Endothelial cell of umbilical vein (primary cell): Measurements from ENCODE around the gene CS. TPM values are rescaled to one million over a fixed set of nuclear protein-coding genes. Genes with fewer than 3 reads are reported as not detected.

Experiments used
- BruUV-seq: library from RNA; stranded (reverse); fragments of 400-500 nt; replicated peaks from 2 replicates; lab custom pipeline; 2021; lab: Mats Ljungman, UMichigan
- CTCF ChIA-PET: fragments of 300-600, 350-600 bp; sonication (Branson Sonifier 250); formaldehyde crosslinking; loops from one replicate; lab custom pipeline; 2021; ENCODE audit warnings: antibody characterized with exemption, inconsistent platforms; lab: Charles Lee
- POLR2A ChIA-PET: fragments of 300-600, 350-600 bp; sonication (Branson Sonifier 250); formaldehyde crosslinking; loops from one replicate; lab custom pipeline; 2021; ENCODE audit warnings: antibody characterized with exemption, inconsistent platforms; lab: Charles Lee
- DNase-seq: peaks from one replicate; pipeline ENCODE4 v3.0.0-alpha.2; 2011; ENCODE audit warnings: low read depth, low spot score
- FAIRE-seq: peaks from 2 replicates; lab custom pipeline; 2011; peaks lifted over from hg19 to GRCh38; lab: Jason Lieb, UNC
- H2AFZ ChIP-seq: 2 replicates; pipeline ENCODE4 v1.6.0; 2012; ENCODE audit warnings: low read depth, low read length, control low read depth, inconsistent platforms
- H3K27ac ChIP-seq: 2 replicates; pipeline ENCODE4 v1.5.1; 2011; ENCODE audit warnings: low read depth, mild to moderate bottlenecking, control low read depth, low read length, moderate library complexity; ENCODE audit not compliant: insufficient read depth
- H3K27me3 ChIP-seq, 2 experiments: 2 replicates each; pipeline versions ENCODE4 v1.6.0 to v1.6.1; 2011; ENCODE audit warnings: low read length in 2 of 2, mixed read lengths in 1 of 2; ENCODE audit not compliant: control insufficient read depth in 2 of 2, insufficient read depth in 2 of 2
- H3K36me3 ChIP-seq, 2 experiments: 2 replicates in 1 of 2; 3 replicates in 1 of 2; pipeline ENCODE4 v1.5.1; 2011; ENCODE audit warnings: low read length in 2 of 2, mild to moderate bottlenecking in 1 of 2, moderate library complexity in 1 of 2; ENCODE audit not compliant: control insufficient read depth in 2 of 2, insufficient read depth in 2 of 2; ENCODE audit errors: extremely low read depth in 1 of 2
- H3K4me1 ChIP-seq: 3 replicates; pipeline ENCODE4 v1.5.1; 2011; ENCODE audit warnings: mild to moderate bottlenecking, low read length; ENCODE audit not compliant: control insufficient read depth, insufficient read depth; ENCODE audit errors: extremely low read depth
- H3K4me2 ChIP-seq: 2 replicates; pipeline ENCODE4 v1.6.1; 2011; ENCODE audit warnings: low read length, control low read depth, mixed read lengths; ENCODE audit not compliant: insufficient read depth
- H3K4me3 ChIP-seq, 3 experiments: fragments of 200-600 bp in 1 of 3; sonication (generic), shearing (Covaris generic) in 1 of 3; replicated peaks in 1 of 3; 2 replicates each; pipeline ENCODE4 v1.5.1; 2011 to 2016; ENCODE audit warnings: control low read depth in 3 of 3, low read length in 3 of 3, mild to moderate bottlenecking in 2 of 3, inconsistent platforms in 1 of 3, low read depth in 1 of 3, moderate library complexity in 1 of 3; ENCODE audit not compliant: insufficient read depth in 1 of 3
- H3K79me2 ChIP-seq: 2 replicates; pipeline ENCODE4 v1.6.0; 2012; ENCODE audit warnings: low read length, inconsistent platforms; ENCODE audit not compliant: control insufficient read depth, insufficient read depth
- H3K9ac ChIP-seq: replicated peaks from 2 replicates; pipeline ENCODE3; 2011; ENCODE audit warnings: low read length, control low read depth; ENCODE audit not compliant: insufficient read depth; ENCODE audit errors: extremely low read depth
- H3K9me1 ChIP-seq: replicated peaks from 3 replicates; pipeline ENCODE4 v1.6.0; 2011; ENCODE audit warnings: mild to moderate bottlenecking, low read length; ENCODE audit not compliant: control insufficient read depth, insufficient read depth; ENCODE audit errors: extremely low read depth
- H3K9me3 ChIP-seq: replicated peaks from 2 replicates; pipeline ENCODE4 v1.5.1; 2012; ENCODE audit warnings: low read length, inconsistent platforms; ENCODE audit not compliant: control insufficient read depth, insufficient read depth
- H4K20me1 ChIP-seq: replicated peaks from 2 replicates; pipeline ENCODE3; 2011; ENCODE audit warnings: mild to moderate bottlenecking, low read length; ENCODE audit not compliant: control insufficient read depth, insufficient read depth; ENCODE audit errors: extremely low read depth
- EZH2 ChIP-seq: IDR thresholded peaks from 2 replicates; pipeline ENCODE4 v1.6.1; 2012; ENCODE audit warnings: borderline replicate concordance, low read depth, mild to moderate bottlenecking, moderate library complexity, low read length, inconsistent platforms; ENCODE audit not compliant: severe bottlenecking
- FOS ChIP-seq: IDR thresholded peaks from 2 replicates; pipeline ENCODE4 v1.6.1; 2011; ENCODE audit warnings: mild to moderate bottlenecking, low read length, moderate library complexity, borderline replicate concordance; ENCODE audit not compliant: insufficient read depth
- GATA2 ChIP-seq: IDR thresholded peaks from 2 replicates; pipeline ENCODE4 v1.7.0; 2011; ENCODE audit warnings: low read depth, mild to moderate bottlenecking, moderate library complexity, mixed read lengths, low read length; ENCODE audit not compliant: insufficient read length, insufficient read depth
- JUN ChIP-seq: IDR thresholded peaks from 2 replicates; pipeline ENCODE4 v1.6.1; 2011; ENCODE audit warnings: borderline replicate concordance, low read depth; ENCODE audit not compliant: insufficient read length, insufficient read depth
- MYC ChIP-seq: IDR thresholded peaks from one replicate; pipeline ENCODE4 v1.6.1; 2011; ENCODE audit warnings: mild to moderate bottlenecking, low read depth, low read length
- POLR2AphosphoS5 ChIP-seq: IDR thresholded peaks from 2 replicates; pipeline ENCODE4 v1.6.1; 2012; ENCODE audit warnings: low read depth, mild to moderate bottlenecking, control low read depth, low read length, moderate library complexity; ENCODE audit not compliant: insufficient read depth
- dilution Hi-C: fragments of 300-500 bp; cut with MboI; formaldehyde crosslinking; loops from one replicate; pipeline ENCODE4 v1.15.0; 2019; ENCODE audit warnings: low sequenced_read_pairs; ENCODE audit not compliant: extremely low pct_ligation_motif_present
- intact Hi-C: fragments of 100-400 bp; cut with micrococcal nuclease; formaldehyde crosslinking; loops from one replicate; pipeline ENCODE4 v1.10.0; 2022
- polyA plus RNA-seq, 4 experiments: library from polyadenylated mRNA; depleted of rRNA in 3 of 4; stranded (reverse) in 3 of 4; unstranded in 1 of 4; fragments of >200 nt; gene quantifications; 2 replicates each; pipeline versions ENCODE4 v1.2.1 to v1.2.3, GENCODE V29; 2011 to 2012; ENCODE audit warnings: missing spikeins in 1 of 4
- total RNA-seq: library from RNA; stranded (reverse); gene quantifications from 2 replicates; pipeline ENCODE4 v1.2.3, GENCODE V29; 2021
- TF ChIP-seq, protein P1 (sequence below), 2 donors: IDR thresholded peaks; 1 replicate in 1 of 2; 2 replicates in 1 of 2; pipeline ENCODE4 v1.5.1; 2011; ENCODE audit warnings: low read length in 2 of 2, mild to moderate bottlenecking in 2 of 2, moderate library complexity in 2 of 2, control low read depth in 1 of 2, inconsistent platforms in 1 of 2, low read depth in 1 of 2; ENCODE audit not compliant: insufficient read depth in 1 of 2; ENCODE audit errors: extremely low read depth in 1 of 2

Gene CS
- total and polyA plus RNA-seq, 2 donors (not counting 3 experiments of a cell fraction or from before 2014, with no cell fraction given), result 129 to 312 TPM

DNA sequence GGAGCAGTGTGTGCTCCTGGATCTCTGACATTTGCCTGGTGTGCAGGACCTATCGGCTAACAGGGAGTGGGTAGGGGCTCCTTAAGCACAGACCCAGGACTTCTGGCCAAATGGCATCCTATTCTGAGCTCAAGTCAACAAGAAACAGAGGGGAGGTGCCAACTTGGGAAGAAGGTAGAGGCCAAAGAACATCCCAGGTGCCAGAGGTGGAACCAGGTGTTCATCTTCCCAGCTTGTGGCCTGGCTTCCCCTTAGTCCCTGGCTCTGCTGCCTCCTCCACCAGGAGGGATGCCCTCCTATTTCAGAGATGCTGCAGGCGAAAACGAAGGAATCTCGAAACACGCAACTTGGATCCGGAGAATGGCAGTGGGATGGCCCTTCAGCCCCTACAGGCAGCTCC lies 64.0 kb downstream of the CS start:
- no peaks in the 10 kb centered on the region for H4K20me1 ChIP-seq
- H3K4me3 ChIP-seq, result no peak overlapping the region
- H3K79me2 ChIP-seq, result no peaks in the 10 kb centered on the region
- no peaks in the 10 kb centered on the region for H3K9me3 ChIP-seq
- no peak overlapping the region for H3K4me2 ChIP-seq
- no peak overlapping the region for H3K9ac ChIP-seq
- no peak overlapping the region for H3K27ac ChIP-seq
- TF ChIP-seq POLR2AphosphoS5, result no peak
- no peak for TF ChIP-seq EZH2
- no peak for TF ChIP-seq MYC
- no peak for TF ChIP-seq GATA2
- TF ChIP-seq, protein P1, sequence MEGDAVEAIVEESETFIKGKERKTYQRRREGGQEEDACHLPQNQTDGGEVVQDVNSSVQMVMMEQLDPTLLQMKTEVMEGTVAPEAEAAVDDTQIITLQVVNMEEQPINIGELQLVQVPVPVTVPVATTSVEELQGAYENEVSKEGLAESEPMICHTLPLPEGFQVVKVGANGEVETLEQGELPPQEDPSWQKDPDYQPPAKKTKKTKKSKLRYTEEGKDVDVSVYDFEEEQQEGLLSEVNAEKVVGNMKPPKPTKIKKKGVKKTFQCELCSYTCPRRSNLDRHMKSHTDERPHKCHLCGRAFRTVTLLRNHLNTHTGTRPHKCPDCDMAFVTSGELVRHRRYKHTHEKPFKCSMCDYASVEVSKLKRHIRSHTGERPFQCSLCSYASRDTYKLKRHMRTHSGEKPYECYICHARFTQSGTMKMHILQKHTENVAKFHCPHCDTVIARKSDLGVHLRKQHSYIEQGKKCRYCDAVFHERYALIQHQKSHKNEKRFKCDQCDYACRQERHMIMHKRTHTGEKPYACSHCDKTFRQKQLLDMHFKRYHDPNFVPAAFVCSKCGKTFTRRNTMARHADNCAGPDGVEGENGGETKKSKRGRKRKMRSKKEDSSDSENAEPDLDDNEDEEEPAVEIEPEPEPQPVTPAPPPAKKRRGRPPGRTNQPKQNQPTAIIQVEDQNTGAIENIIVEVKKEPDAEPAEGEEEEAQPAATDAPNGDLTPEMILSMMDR (IDR thresholded peaks at IDR 0.05; ENCODE audit: extremely low read depth in 1 of 2, insufficient read depth in 1 of 2, low read depth in 1 of 2, low read length in 2 of 2), result no peak
- no peak for TF ChIP-seq FOS
- no peak for TF ChIP-seq JUN
- no peaks in the 10 kb centered on the region for H3K9me1 ChIP-seq
- H3K36me3 ChIP-seq, result peaks cover 6 to 22% of the 10 kb centered on the region in 2 experiments
- BruUV-seq, result no TSS peak
- H3K27me3 ChIP-seq, result no peaks in the 10 kb centered on the region
- FAIRE-seq, result no peak
- intact Hi-C loops, result no loop called here
- no peak overlapping the region for H2AFZ ChIP-seq
- dilution Hi-C loops, result no loop called here
- no peaks in the 10 kb centered on the region for H3K4me1 ChIP-seq
- CTCF ChIA-PET, result interaction anchor here (0.9 to 2.0 kb wide), 2 partner anchors 13 to 47 kb away, joined by 3 to 6 read pairs; partner anchors contain the start of genes RNF41 and SMARCC2
- no peak for DNase-seq
- POLR2A ChIA-PET, result no interaction called here
